Chondrocyte (in vitro differentiated cells): ENCODE measurements around the gene GRPR. TPM values are rescaled to one million over a fixed set of nuclear protein-coding genes. Genes with fewer than 3 reads are reported as not detected.

Experiments
- DNase-seq: peaks from one replicate; pipeline ENCODE4 v3.0.0; 2021; ENCODE audit warnings: mixed read lengths, low spot score
- H3K27ac Mint-ChIP-seq: one replicate; pipeline ENCODE4 v1.8.0; 2021; ENCODE audit warnings: mild to moderate bottlenecking, moderate library complexity, mixed read lengths; ENCODE audit not compliant: unreplicated experiment
- H3K27me3 Mint-ChIP-seq: 2 replicates; pipeline ENCODE4 v1.8.0; 2021; ENCODE audit warnings: low read depth, mixed read lengths
- H3K36me3 Mint-ChIP-seq: 2 replicates; pipeline ENCODE4 v1.8.0; 2021; ENCODE audit warnings: low read depth, mixed read lengths
- H3K4me1 Mint-ChIP-seq: 2 replicates; pipeline ENCODE4 v1.8.0; 2021; ENCODE audit warnings: low read depth, mild to moderate bottlenecking, mixed read lengths
- H3K4me3 Mint-ChIP-seq: one replicate; pipeline ENCODE4 v1.8.0; 2021; ENCODE audit warnings: mild to moderate bottlenecking, moderate library complexity, mixed read lengths; ENCODE audit not compliant: unreplicated experiment
- H3K9me3 Mint-ChIP-seq: 2 replicates; pipeline ENCODE4 v1.8.0; 2021; ENCODE audit warnings: low read depth, mixed read lengths
- total RNA-seq: library from RNA; stranded (reverse); gene quantifications from 3 replicates; pipeline ENCODE4 v1.2.1, GENCODE V29; 2021
- TF ChIP-seq, protein P1 (sequence below): fragments of 200-600 bp; sonication (generic); IDR thresholded peaks from 2 replicates; pipeline ENCODE4 v1.5.0; 2021; ENCODE audit warnings: antibody characterized with exemption, mild to moderate bottlenecking, moderate library complexity

Gene GRPR
- total RNA-seq, 1 donor from 2014 or later, result 0.17 TPM

GRCh38 chrX:16162391-16162790 lies 39.0 kb downstream of the GRPR start:
- Mint-ChIP-seq H3K36me3 (no peaks in the 10 kb centered on the region), H3K4me1 (peaks cover 23% of the 10 kb centered on the region), H3K9me3 (no peaks in the 10 kb centered on the region), H3K27ac (no peak overlapping the region), H3K27me3 (no peaks in the 10 kb centered on the region), H3K4me3 (no peak overlapping the region)
- DNase-seq, result no peak
- TF ChIP-seq, protein P1, sequence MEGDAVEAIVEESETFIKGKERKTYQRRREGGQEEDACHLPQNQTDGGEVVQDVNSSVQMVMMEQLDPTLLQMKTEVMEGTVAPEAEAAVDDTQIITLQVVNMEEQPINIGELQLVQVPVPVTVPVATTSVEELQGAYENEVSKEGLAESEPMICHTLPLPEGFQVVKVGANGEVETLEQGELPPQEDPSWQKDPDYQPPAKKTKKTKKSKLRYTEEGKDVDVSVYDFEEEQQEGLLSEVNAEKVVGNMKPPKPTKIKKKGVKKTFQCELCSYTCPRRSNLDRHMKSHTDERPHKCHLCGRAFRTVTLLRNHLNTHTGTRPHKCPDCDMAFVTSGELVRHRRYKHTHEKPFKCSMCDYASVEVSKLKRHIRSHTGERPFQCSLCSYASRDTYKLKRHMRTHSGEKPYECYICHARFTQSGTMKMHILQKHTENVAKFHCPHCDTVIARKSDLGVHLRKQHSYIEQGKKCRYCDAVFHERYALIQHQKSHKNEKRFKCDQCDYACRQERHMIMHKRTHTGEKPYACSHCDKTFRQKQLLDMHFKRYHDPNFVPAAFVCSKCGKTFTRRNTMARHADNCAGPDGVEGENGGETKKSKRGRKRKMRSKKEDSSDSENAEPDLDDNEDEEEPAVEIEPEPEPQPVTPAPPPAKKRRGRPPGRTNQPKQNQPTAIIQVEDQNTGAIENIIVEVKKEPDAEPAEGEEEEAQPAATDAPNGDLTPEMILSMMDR, result no peak

- no peak for DNase-seq
- Mint-ChIP-seq H3K4me1 (peaks cover 22% of the 10 kb centered on the region), H3K36me3 (no peaks in the 10 kb centered on the region), H3K27ac (no peak overlapping the region), H3K9me3 (no peaks in the 10 kb centered on the region), H3K27me3 (no peaks in the 10 kb centered on the region), H3K4me3 (no peak overlapping the region)
- TF ChIP-seq, protein P1, result no peak
These were observed 41.4 kb downstream of the GRPR start for GRCh38 chrX:16164748-16165147.

- peaks cover under 1% of the 10 kb centered on the region for H3K4me1 Mint-ChIP-seq
- H3K9me3 Mint-ChIP-seq, result no peaks in the 10 kb centered on the region
- H3K27me3 Mint-ChIP-seq, result no peaks in the 10 kb centered on the region
- no peak for DNase-seq
- H3K4me3 Mint-ChIP-seq, result no peak within 1 kb of the TSS
- TF ChIP-seq, protein P1, result no peak
- H3K36me3 Mint-ChIP-seq, result no peaks in the 10 kb centered on the region
- no peak within 1 kb of the TSS for H3K27ac Mint-ChIP-seq
These were observed 43.8 kb downstream of the GRPR start, which contains the start of gene MAGEB17 for GRCh38 chrX:16167181-16167580. Gene MAGEB17 (plus strand): TSS chrX:16167481. CDS start chrX:16170383, 2,902 bp downstream.

GRCh38 chrX:16171039-16171438 lies 47.7 kb downstream of the GRPR start:
- no peak for DNase-seq
- H3K4me3 Mint-ChIP-seq, result no peak overlapping the region
- no peak overlapping the region for H3K27ac Mint-ChIP-seq
- no peaks in the 10 kb centered on the region for H3K36me3 Mint-ChIP-seq
- peaks cover 3% of the 10 kb centered on the region for H3K9me3 Mint-ChIP-seq
- no peaks in the 10 kb centered on the region for H3K4me1 Mint-ChIP-seq
- TF ChIP-seq, protein P1, result no peak
- no peaks in the 10 kb centered on the region for H3K27me3 Mint-ChIP-seq

DNA sequence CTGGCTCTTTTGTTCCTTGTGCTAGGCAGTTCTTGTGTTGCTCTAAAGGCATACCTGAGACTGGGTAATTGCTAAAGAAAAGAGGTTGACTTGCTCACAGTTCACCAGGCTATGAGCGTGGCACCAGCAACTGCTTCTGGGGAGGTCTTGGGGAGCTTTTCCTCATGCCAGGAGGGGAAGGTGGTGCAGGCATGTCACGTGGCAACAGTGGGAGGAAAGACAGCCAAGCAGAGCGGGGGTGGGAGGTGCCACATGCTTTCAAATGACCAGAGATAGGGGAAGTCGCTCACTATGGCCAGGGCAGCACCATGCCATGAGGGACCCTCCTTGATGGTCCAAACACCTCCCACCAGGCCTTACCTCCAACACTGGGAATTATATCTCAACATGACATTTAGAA lies 48.6 kb downstream of the GRPR start:
- TF ChIP-seq, protein P1, result no peak
- DNase-seq, result no peak
- no peaks in the 10 kb centered on the region for H3K36me3 Mint-ChIP-seq
- H3K4me3 Mint-ChIP-seq, result no peak overlapping the region
- peaks cover 3% of the 10 kb centered on the region for H3K9me3 Mint-ChIP-seq
- no peaks in the 10 kb centered on the region for H3K4me1 Mint-ChIP-seq
- no peaks in the 10 kb centered on the region for H3K27me3 Mint-ChIP-seq
- H3K27ac Mint-ChIP-seq, result no peak overlapping the region
